Skeletal muscle tissue (tissue), 4 donors: ENCODE data around the gene BCL2L1. TPM values are rescaled to one million over a fixed set of nuclear protein-coding genes. Genes with fewer than 3 reads are reported as not detected.
"Not testable (repeated sequence)": the region's sequence is repeated elsewhere in the genome, so short reads cannot be mapped to it uniquely, and the experiment has no call there.

Source experiments
- H3K27ac ChIP-seq: one replicate; pipeline ENCODE4 v1.7.0; 2013; ENCODE audit warnings: mild to moderate bottlenecking, low read depth, low read length, inconsistent platforms
- H3K27me3 ChIP-seq, 3 donors: one replicate each; pipeline ENCODE4 v1.7.0; 2013; ENCODE audit warnings: low read length in 3 of 3; ENCODE audit not compliant: control insufficient read depth in 3 of 3, insufficient read depth in 3 of 3
- H3K36me3 ChIP-seq, 3 donors: one replicate each; pipeline ENCODE4 v1.7.0; 2013; ENCODE audit warnings: low read length in 3 of 3; ENCODE audit not compliant: control insufficient read depth in 3 of 3, insufficient read depth in 3 of 3
- H3K4me1 ChIP-seq, 3 donors: one replicate each; pipeline ENCODE4 v1.7.0; 2013; ENCODE audit warnings: low read length in 3 of 3, mild to moderate bottlenecking in 3 of 3; ENCODE audit not compliant: control insufficient read depth in 3 of 3, insufficient read depth in 3 of 3
- H3K4me3 ChIP-seq, 3 donors: one replicate each; pipeline ENCODE4 v1.7.0; 2013; ENCODE audit warnings: low read length in 3 of 3
- H3K9ac ChIP-seq, 3 donors: one replicate each; pipeline ENCODE4 v1.7.0; 2013; ENCODE audit warnings: low read length in 3 of 3, mild to moderate bottlenecking in 3 of 3, moderate library complexity in 2 of 3, low read depth in 1 of 3
- H3K9me3 ChIP-seq, 3 donors: one replicate each; pipeline ENCODE4 v1.7.0; 2013; ENCODE audit warnings: low read length in 3 of 3; ENCODE audit not compliant: control insufficient read depth in 3 of 3
- total RNA-seq: library from RNA; depleted of rRNA; stranded (reverse); fragments of >200 nt; gene quantifications from one replicate; pipeline ENCODE4 v1.2.3, GENCODE V29; 2014
- donor health status: Osteomylitis.

The BCL2L1 gene
- total RNA-seq, 1 donor from 2014 or later: 44.9 TPM

DNA sequence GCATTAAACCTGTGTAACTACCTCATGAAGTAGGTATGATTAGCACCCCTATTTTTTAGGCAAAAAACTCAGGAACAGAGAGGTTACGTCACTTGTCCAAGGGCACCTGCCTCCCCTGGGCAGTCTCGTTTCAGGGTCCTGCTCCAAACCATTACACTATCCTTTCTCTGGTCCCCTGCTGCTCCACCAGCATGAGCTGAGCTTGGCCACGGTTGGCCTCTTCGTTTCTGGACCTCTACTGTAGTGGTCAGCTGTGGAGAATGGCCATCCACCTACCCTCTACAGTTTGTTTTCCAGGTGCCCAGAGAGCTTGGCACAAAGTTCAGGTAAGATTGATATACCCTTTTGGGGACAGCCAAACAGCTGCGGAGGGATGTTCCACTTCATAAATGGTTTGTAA lies 68.1 kb downstream of the BCL2L1 start:
- no peaks in the 10 kb centered on the region for H3K27me3 ChIP-seq
- no peaks in the 10 kb centered on the region for H3K4me1 ChIP-seq
- H3K9ac ChIP-seq: no peak overlapping the region
- H3K9me3 ChIP-seq: no peaks in the 10 kb centered on the region
- H3K36me3 ChIP-seq: no peaks in the 10 kb centered on the region
- no peak overlapping the region for H3K27ac ChIP-seq
- H3K4me3 ChIP-seq: no peak overlapping the region

DNA sequence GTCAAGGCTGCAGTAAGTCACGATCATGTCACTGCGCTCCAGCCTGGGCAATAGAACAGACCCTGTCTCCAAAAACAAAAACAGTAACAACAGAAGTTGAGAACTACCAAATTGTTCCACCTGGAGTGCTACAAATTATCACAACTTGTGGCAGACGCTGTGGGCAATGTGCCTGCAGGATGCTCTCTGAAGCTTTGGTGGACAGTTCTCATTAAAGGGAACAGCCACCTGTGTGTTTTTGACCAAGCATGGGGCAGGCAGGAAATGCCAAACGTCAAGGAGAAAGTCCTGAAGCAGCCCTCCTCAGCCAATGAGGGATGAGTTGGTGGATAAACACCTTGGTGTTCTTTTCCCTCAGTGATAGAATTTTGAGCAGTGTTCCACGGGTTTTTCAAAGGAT lies 69.1 kb downstream of the BCL2L1 start:
- Histone ChIP-seq H3K4me1 (no peaks in the 10 kb centered on the region), H3K27me3 (no peaks in the 10 kb centered on the region), H3K9me3 (no peaks in the 10 kb centered on the region), H3K27ac (no peak overlapping the region), H3K9ac (no peak overlapping the region), H3K36me3 (no peaks in the 10 kb centered on the region), H3K4me3 (no peak overlapping the region)

DNA sequence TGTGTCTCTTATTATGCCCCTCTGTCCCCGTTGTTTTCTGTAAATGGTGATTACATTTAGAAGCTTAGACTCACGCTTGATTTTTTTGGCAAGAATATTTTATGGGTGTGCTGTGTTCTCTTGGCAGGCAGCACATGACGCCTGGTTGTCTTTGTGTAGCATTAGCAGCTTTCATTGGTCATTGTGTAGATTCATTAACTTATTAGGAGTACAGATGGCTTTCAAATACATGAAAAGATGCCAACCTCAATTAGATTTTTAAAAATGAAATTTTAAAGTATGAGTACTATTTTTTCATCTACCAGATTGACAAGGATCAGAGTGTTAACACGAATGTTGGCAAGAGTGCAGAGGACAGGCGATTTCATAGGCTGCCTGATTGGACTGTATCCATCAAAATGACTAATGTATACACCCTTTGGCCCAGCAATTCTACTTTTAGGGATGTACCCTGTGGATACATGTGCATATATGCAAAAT lies 69.7 kb downstream of the BCL2L1 start:
- Histone ChIP-seq H3K36me3 (no peaks in the 10 kb centered on the region), H3K4me3 (no peak overlapping the region), H3K9ac (no peak overlapping the region), H3K27me3 (no peaks in the 10 kb centered on the region), H3K4me1 (no peaks in the 10 kb centered on the region), H3K27ac (no peak overlapping the region), H3K9me3 (no peaks in the 10 kb centered on the region)

DNA sequence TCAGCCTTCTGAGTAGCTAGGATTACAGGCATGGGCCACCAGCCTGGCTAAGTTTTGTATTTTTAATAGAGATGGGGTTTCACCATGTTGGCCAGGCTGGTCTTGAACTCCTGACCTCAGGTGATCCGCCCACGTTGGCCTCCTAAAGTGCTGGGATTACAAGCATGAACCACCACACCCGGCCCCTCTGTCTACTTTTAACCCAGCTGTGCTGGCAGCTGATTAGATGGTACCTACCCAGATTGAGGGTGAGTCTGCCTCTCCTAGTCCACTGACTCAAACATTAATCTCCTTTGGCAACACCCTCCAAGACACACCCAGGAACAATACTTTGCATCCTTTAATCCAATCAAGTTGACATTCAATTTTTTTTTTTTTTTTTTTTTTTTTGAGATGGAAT lies 74.6 kb downstream of the BCL2L1 start:
- not testable (repeated sequence) for H3K9ac ChIP-seq, H3K4me1 ChIP-seq, H3K9me3 ChIP-seq, H3K27me3 ChIP-seq, H3K27ac ChIP-seq, H3K4me3 ChIP-seq, H3K36me3 ChIP-seq

DNA sequence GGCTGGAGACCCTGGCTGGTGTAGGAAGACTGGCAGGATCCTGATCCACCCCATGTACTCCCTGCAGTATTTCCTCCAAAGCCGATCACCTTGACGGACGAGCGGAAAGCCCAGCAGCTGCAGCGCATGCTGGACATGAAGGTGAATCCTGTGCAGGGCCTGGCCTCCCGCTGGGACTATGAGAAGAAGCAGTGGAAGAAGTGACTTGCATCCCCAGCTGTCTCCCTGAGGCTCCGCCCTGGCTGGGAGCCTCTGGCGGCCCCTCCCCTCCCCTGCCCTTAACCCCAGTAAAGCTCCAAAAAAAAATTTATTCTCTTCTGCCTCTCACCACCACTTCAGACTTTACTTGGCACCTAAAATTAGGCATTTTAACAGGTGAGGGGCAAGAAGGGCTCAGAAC lies 78.0 kb downstream of the BCL2L1 start:
- H3K36me3 ChIP-seq: no peaks in the 10 kb centered on the region
- peaks cover 0 to 3% (median 0%) of the 10 kb centered on the region in 3 donors for H3K27me3 ChIP-seq
- H3K9ac ChIP-seq: no peak overlapping the region
- no peaks in the 10 kb centered on the region for H3K4me1 ChIP-seq
- H3K27ac ChIP-seq: no peak overlapping the region
- H3K9me3 ChIP-seq: no peaks in the 10 kb centered on the region
- no peak overlapping the region for H3K4me3 ChIP-seq

DNA sequence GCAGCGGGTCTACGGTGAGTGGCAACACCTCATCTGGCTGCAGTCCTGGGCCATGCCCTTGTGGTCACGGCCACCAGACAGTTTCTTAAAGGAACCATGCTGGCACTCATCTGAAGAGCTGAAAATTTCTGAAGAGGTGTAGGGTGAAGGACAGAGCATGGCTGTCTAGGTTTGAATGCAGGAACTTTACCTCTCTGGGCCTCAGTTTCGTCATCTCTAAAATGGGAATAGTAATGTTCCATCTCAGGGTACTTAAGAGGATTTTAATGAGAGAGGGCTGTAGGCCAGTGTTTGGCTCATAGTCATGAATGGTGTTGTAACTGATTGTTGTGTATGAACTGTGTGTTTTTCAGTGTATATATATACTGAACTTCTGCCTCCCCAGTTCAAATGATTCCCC lies 79.1 kb downstream of the BCL2L1 start:
- Histone ChIP-seq H3K36me3 (no peaks in the 10 kb centered on the region), H3K9ac (no peak overlapping the region), H3K4me1 (no peaks in the 10 kb centered on the region), H3K27ac (no peak overlapping the region), H3K4me3 (no peak overlapping the region), H3K9me3 (no peaks in the 10 kb centered on the region), H3K27me3 (peaks cover 4 to 11% (median 5%) of the 10 kb centered on the region in 3 donors)

DNA sequence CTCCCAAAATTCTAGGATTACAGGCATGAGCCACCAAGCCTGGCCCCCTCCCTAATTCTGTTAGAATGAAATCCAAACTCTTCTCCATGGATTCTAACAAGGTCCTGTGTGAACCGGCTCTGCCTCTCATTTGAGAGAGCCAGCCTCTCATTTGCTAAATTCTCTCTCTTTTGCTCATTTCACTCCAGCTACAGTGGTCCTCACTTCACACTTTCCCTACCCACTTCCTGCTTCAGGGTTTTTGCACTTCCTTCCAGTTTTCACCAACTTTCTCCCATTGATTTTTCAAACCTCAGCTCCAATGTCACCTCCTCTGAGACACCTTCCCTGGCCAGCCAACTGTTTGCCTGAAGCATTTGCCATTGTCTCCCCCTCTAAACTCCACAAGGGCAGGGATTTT lies 79.8 kb downstream of the BCL2L1 start:
- Histone ChIP-seq H3K4me3 (no peak overlapping the region), H3K36me3 (no peaks in the 10 kb centered on the region), H3K9ac (no peak overlapping the region), H3K27me3 (peaks cover 5 to 11% (median 8%) of the 10 kb centered on the region in 3 donors), H3K27ac (no peak overlapping the region), H3K4me1 (no peaks in the 10 kb centered on the region), H3K9me3 (no peaks in the 10 kb centered on the region)

DNA sequence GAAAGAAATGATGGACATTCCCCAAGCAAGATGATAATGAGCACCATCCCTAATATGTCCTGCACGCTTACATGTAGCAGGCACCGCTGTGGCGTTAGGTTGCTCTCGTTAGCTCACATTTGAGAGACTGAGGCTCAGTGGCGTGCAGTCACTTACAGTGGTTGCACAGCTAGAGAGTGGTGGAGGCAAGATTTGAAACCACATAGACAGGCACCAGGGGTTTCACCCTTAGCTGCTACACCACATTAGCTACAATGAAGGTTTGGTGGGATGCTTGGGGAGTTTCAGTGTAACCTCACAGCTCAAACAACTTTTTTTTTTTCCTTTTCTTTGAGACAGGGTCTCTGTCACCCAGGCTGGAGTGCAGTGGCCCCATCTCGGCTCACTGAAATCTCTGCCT lies 81.3 kb downstream of the BCL2L1 start:
- H3K27ac ChIP-seq: no peak overlapping the region
- H3K27me3 ChIP-seq: peaks cover 5 to 14% (median 13%) of the 10 kb centered on the region in 3 donors
- no peaks in the 10 kb centered on the region for H3K9me3 ChIP-seq
- no peak overlapping the region for H3K4me3 ChIP-seq
- H3K9ac ChIP-seq: no peak overlapping the region
- H3K36me3 ChIP-seq: no peaks in the 10 kb centered on the region
- no peaks in the 10 kb centered on the region for H3K4me1 ChIP-seq

DNA sequence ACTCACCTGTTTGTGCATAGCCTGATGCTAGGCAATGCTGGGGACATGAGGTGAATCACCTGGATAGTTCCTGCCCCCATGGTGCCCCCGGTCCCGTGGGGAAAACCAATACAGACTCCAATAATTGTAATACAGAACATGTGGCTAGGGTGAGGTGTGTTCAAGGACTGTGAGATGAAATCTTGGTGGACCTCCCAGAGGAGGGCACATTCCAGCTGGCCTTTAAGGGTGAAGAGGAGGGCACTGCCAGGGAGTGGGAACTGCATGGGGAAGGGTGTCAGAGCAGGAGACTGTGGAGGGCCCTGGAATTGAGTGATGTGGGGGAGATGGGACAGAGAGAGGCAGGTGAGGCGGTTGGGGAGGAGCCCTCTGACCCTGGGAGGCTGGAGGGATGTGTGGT lies 82.4 kb downstream of the BCL2L1 start:
- Histone ChIP-seq H3K36me3 (no peaks in the 10 kb centered on the region), H3K4me3 (no peak overlapping the region), H3K9me3 (no peaks in the 10 kb centered on the region), H3K4me1 (no peaks in the 10 kb centered on the region), H3K27ac (no peak overlapping the region), H3K27me3 (peaks cover 5 to 14% (median 13%) of the 10 kb centered on the region in 3 donors), H3K9ac (no peak overlapping the region)

DNA sequence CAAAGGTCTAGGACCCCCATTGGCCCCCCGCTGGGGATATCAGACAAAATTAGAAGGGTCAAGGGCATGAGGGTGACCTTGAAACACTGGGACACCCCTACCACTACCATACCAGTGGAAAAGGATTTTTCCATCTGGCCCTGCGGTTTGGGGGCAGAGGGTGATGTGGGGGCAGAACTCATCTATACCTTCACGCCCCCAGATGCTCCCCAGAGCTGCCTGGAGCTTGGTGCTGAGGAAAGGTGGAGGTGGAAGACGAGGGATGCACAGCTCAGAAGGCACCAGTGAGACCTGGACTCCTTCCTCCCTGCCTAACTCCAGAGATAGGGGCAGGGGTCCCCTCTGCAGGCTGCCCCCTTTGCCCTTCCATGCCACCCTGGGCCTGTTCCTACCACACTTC lies 83.9 kb downstream of the BCL2L1 start:
- H3K36me3 ChIP-seq: no peaks in the 10 kb centered on the region
- H3K27me3 ChIP-seq: peaks cover 5 to 14% (median 13%) of the 10 kb centered on the region in 3 donors
- H3K27ac ChIP-seq: peak overlapping the region; percentile 58
- H3K4me1 ChIP-seq: no peaks in the 10 kb centered on the region
- H3K9me3 ChIP-seq: no peaks in the 10 kb centered on the region
- H3K4me3 ChIP-seq: peak overlapping the region in 1 of 3 donors; percentile 22
- H3K9ac ChIP-seq: peak overlapping the region in 1 of 3 donors; percentile 40

DNA sequence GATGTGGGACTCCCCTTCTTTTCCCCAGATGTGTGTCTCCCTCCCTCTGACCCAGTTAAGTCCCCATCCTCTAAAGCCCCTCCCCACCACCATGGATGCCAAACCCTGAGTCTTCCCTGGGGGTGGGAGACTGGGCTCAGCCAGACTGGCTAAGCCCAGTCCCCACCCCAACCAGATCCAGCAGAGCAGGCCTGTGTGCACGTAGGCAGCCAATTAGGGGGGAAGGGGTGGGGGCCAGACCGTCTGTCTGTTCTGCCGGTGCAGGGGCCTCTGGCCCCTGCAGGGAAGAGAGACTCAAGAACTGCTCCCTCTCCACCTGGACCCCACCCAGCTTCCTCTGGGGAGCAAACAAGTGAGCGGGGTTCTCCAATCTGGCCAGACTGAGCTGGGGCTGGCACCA lies 84.4 kb downstream of the BCL2L1 start:
- Histone ChIP-seq H3K36me3 (no peaks in the 10 kb centered on the region), H3K9ac (peak overlapping the region in 1 of 3 donors; percentile 57), H3K4me1 (no peaks in the 10 kb centered on the region), H3K4me3 (no peak overlapping the region), H3K27ac (peak overlapping the region; percentile 58), H3K27me3 (peaks cover 5 to 14% (median 13%) of the 10 kb centered on the region in 3 donors), H3K9me3 (no peaks in the 10 kb centered on the region)
